ENCODE data around the gene DUSP8. TPM values are rescaled to one million over a fixed set of nuclear protein-coding genes. Genes with fewer than 3 reads are reported as not detected.

The DUSP8 gene
- polyA plus RNA-seq, 1 of the 3 experiments (the other 2 are of a cell fraction) = 2.0 TPM

- H3K4me3 ChIP-seq (ENCODE audit: low read depth in 2 of 2, low read length in 1 of 2) = no peak overlapping the region
- no peak for DNase-seq
- no peak for TF ChIP-seq RAD21 (IDR thresholded peaks at IDR 0.05; ENCODE audit: low read length)
- no peak for TF ChIP-seq EZH2phosphoT487 (IDR thresholded peaks at IDR 0.05; ENCODE audit: borderline replicate concordance, low read depth)
- no peak for TF ChIP-seq FOXJ3 (CRISPR knock-in tag; IDR thresholded peaks at IDR 0.05)
- no peak for TF ChIP-seq CHD2 (IDR thresholded peaks at IDR 0.05; ENCODE audit: low read length, partially characterized antibody)
- no peak for TF ChIP-seq TAF1 (IDR thresholded peaks at IDR 0.05; ENCODE audit: borderline replicate concordance, low read depth, low read length)
- TF ChIP-seq MXI1 (IDR thresholded peaks at IDR 0.05; ENCODE audit: low read depth, low read length) = no peak
- no peak for TF ChIP-seq NRF1 (IDR thresholded peaks at IDR 0.05; ENCODE audit: low read depth, low read length)
- no peak for TF ChIP-seq RFX5 (IDR thresholded peaks at IDR 0.05; ENCODE audit: low read length)
- TF ChIP-seq FOXM1 (IDR thresholded peaks at IDR 0.05; ENCODE audit: low read depth) = no peak
- no peak for TF ChIP-seq POLR2AphosphoS5 (IDR thresholded peaks at IDR 0.05; ENCODE audit: low read depth, low read length)
- TF ChIP-seq NFIC (IDR thresholded peaks at IDR 0.05; ENCODE audit: borderline replicate concordance) = no peak
- TF ChIP-seq RCOR1 (IDR thresholded peaks at IDR 0.05; ENCODE audit: low read length) = no peak
- no peak for TF ChIP-seq FOSL2 (IDR thresholded peaks at IDR 0.05; ENCODE audit: borderline replicate concordance, low read depth)
- no peak for TF ChIP-seq JUND (IDR thresholded peaks at IDR 0.05)
- no peak for TF ChIP-seq SMC3 (IDR thresholded peaks at IDR 0.05; ENCODE audit: low read depth, low read length)
- no peak for TF ChIP-seq GABPA (IDR thresholded peaks at IDR 0.05; ENCODE audit: low read depth)
- no peaks in the 10 kb centered on the region for H3F3A ChIP-seq (replicated peaks; ENCODE audit: insufficient read depth)
- ChIA-PET CTCF (interaction anchor here (0.6 to 18.1 kb wide), 5 partner anchors 9 to 89 kb away, joined by 3 to 398 read pairs (median 4); no protein-coding TSS in a partner anchor), POLR2A (no interaction called here)
- H3K9ac ChIP-seq = no peak overlapping the region
- no peaks in the 10 kb centered on the region for H3K79me2 ChIP-seq (ENCODE audit: insufficient read depth)
- H3K9me3 ChIP-seq = no peaks in the 10 kb centered on the region
- no peak overlapping the region for H3K27ac ChIP-seq (ENCODE audit: low read depth in 2 of 2, low read length in 1 of 2)
- 82% methylated on average over 4 of the region's 12 CpGs for WGBS (ENCODE audit: low lambda C conversion rate)
- H4K20me1 ChIP-seq (ENCODE audit: insufficient read depth) = peaks cover 14% of the 10 kb centered on the region
- H3K4me1 ChIP-seq (ENCODE audit: control insufficient read depth in 1 of 2, insufficient read depth in 2 of 2, low read depth in 1 of 2, low read length in 1 of 2) = peaks cover 12 to 13% of the 10 kb centered on the region in 2 experiments; a peak in 2 of 4 replicates
- no peak overlapping the region for H3K4me2 ChIP-seq
- no peaks in the 10 kb centered on the region for H3K36me3 ChIP-seq (replicated peaks in 1 of 2; ENCODE audit: control insufficient read depth in 1 of 2, insufficient read depth in 2 of 2, low read length in 1 of 2)
- H2AFZ ChIP-seq (ENCODE audit: low read depth) = no peak overlapping the region
- no peaks in the 10 kb centered on the region for H3K9me2 ChIP-seq
- no peaks in the 10 kb centered on the region for H3K27me3 ChIP-seq (ENCODE audit: insufficient read depth)
These were observed 8.9 kb downstream of the DUSP8 start for GRCh38 chr11:1563149-1563638.

GRCh38 chr11:1562469-1563148, 9.5 kb downstream of the DUSP8 start:
- CTCF ChIA-PET = interaction anchor here (0.6 to 18.1 kb wide), 4 partner anchors 9 to 17 kb away, joined by 3 to 398 read pairs (median 25); no protein-coding TSS in a partner anchor
- TF ChIP-seq YY1 (IDR thresholded peaks at IDR 0.05; ENCODE audit: low read depth) (no peak), RCOR1 (IDR thresholded peaks at IDR 0.05; ENCODE audit: low read length) (no peak), EZH2phosphoT487 (IDR thresholded peaks at IDR 0.05; ENCODE audit: borderline replicate concordance, low read depth) (no peak), FOXJ3 (CRISPR knock-in tag; IDR thresholded peaks at IDR 0.05) (no peak), FOSL2 (IDR thresholded peaks at IDR 0.05; ENCODE audit: borderline replicate concordance, low read depth) (no peak), GABPA (IDR thresholded peaks at IDR 0.05; ENCODE audit: low read depth) (no peak), TAF1 (IDR thresholded peaks at IDR 0.05; ENCODE audit: borderline replicate concordance, low read depth, low read length) (no peak), TCF12 (IDR thresholded peaks at IDR 0.05) (no peak), NFIC (IDR thresholded peaks at IDR 0.05; ENCODE audit: borderline replicate concordance) (no peak), RFX5 (IDR thresholded peaks at IDR 0.05; ENCODE audit: low read length) (no peak), MXI1 (IDR thresholded peaks at IDR 0.05; ENCODE audit: low read depth, low read length) (no peak), POLR2AphosphoS5 (IDR thresholded peaks at IDR 0.05; ENCODE audit: low read depth, low read length) (no peak), FOXM1 (IDR thresholded peaks at IDR 0.05; ENCODE audit: low read depth) (no peak), NRF1 (IDR thresholded peaks at IDR 0.05; ENCODE audit: low read depth, low read length) (no peak), JUND (IDR thresholded peaks at IDR 0.05) (no peak), EP300 (IDR thresholded peaks at IDR 0.05; ENCODE audit: borderline replicate concordance in 1 of 2, low read depth in 1 of 2, low read length in 1 of 2) (no peak)
- TF ChIP-seq, protein P1, sequence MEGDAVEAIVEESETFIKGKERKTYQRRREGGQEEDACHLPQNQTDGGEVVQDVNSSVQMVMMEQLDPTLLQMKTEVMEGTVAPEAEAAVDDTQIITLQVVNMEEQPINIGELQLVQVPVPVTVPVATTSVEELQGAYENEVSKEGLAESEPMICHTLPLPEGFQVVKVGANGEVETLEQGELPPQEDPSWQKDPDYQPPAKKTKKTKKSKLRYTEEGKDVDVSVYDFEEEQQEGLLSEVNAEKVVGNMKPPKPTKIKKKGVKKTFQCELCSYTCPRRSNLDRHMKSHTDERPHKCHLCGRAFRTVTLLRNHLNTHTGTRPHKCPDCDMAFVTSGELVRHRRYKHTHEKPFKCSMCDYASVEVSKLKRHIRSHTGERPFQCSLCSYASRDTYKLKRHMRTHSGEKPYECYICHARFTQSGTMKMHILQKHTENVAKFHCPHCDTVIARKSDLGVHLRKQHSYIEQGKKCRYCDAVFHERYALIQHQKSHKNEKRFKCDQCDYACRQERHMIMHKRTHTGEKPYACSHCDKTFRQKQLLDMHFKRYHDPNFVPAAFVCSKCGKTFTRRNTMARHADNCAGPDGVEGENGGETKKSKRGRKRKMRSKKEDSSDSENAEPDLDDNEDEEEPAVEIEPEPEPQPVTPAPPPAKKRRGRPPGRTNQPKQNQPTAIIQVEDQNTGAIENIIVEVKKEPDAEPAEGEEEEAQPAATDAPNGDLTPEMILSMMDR (IDR thresholded peaks at IDR 0.05) = no peak
- TF ChIP-seq, protein P2, sequence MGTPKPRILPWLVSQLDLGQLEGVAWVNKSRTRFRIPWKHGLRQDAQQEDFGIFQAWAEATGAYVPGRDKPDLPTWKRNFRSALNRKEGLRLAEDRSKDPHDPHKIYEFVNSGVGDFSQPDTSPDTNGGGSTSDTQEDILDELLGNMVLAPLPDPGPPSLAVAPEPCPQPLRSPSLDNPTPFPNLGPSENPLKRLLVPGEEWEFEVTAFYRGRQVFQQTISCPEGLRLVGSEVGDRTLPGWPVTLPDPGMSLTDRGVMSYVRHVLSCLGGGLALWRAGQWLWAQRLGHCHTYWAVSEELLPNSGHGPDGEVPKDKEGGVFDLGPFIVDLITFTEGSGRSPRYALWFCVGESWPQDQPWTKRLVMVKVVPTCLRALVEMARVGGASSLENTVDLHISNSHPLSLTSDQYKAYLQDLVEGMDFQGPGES (IDR thresholded peaks at IDR 0.05; ENCODE audit: low read depth, low read length) = no peak
- TF ChIP-seq, protein P3, sequence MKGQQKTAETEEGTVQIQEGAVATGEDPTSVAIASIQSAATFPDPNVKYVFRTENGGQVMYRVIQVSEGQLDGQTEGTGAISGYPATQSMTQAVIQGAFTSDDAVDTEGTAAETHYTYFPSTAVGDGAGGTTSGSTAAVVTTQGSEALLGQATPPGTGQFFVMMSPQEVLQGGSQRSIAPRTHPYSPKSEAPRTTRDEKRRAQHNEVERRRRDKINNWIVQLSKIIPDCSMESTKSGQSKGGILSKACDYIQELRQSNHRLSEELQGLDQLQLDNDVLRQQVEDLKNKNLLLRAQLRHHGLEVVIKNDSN (IDR thresholded peaks at IDR 0.05; ENCODE audit: borderline replicate concordance, low read depth) = no peak

More at GRCh38 chr11:1562469-1563148, 9.5 kb downstream of the DUSP8 start:
- Histone ChIP-seq H3K9me3 (no peaks in the 10 kb centered on the region), H4K20me1 (ENCODE audit: insufficient read depth) (peaks cover 12% of the 10 kb centered on the region), H3K9me2 (no peaks in the 10 kb centered on the region), H3K9ac (no peak overlapping the region), H2AFZ (ENCODE audit: low read depth) (no peak overlapping the region), H3K36me3 (replicated peaks in 1 of 2; ENCODE audit: control insufficient read depth in 1 of 2, insufficient read depth in 2 of 2, low read length in 1 of 2) (no peaks in the 10 kb centered on the region), H3K4me3 (ENCODE audit: low read depth in 2 of 2, low read length in 1 of 2) (no peak overlapping the region), H3F3A (replicated peaks; ENCODE audit: insufficient read depth) (no peaks in the 10 kb centered on the region), H3K4me2 (no peak overlapping the region), H3K4me1 (ENCODE audit: control insufficient read depth in 1 of 2, insufficient read depth in 2 of 2, low read depth in 1 of 2, low read length in 1 of 2) (peaks cover 12 to 13% of the 10 kb centered on the region in 2 experiments; a peak in 2 of 4 replicates), H3K27me3 (ENCODE audit: insufficient read depth) (no peaks in the 10 kb centered on the region), H3K27ac (ENCODE audit: low read depth in 2 of 2, low read length in 1 of 2) (no peak overlapping the region), H3K79me2 (ENCODE audit: insufficient read depth) (no peaks in the 10 kb centered on the region)
- POLR2A ChIA-PET = no interaction called here
- 89% methylated on average over 7 of the region's 14 CpGs for WGBS (ENCODE audit: low lambda C conversion rate)
- no peak for DNase-seq
